Measurements from ENCODE around the gene NFU1. TPM values are rescaled to one million over a fixed set of nuclear protein-coding genes. Genes with fewer than 3 reads are reported as not detected.
A peak's percentile ranks its signal among the peaks of the same experiment; 100 is the strongest.
"Not testable (repeated sequence)": the region's sequence is repeated elsewhere in the genome, so short reads cannot be mapped to it uniquely, and the experiment has no call there.

The NFU1 gene
- total RNA-seq, 2 experiments from 2014 or later: 37.8 to 44.5 TPM

DNA sequence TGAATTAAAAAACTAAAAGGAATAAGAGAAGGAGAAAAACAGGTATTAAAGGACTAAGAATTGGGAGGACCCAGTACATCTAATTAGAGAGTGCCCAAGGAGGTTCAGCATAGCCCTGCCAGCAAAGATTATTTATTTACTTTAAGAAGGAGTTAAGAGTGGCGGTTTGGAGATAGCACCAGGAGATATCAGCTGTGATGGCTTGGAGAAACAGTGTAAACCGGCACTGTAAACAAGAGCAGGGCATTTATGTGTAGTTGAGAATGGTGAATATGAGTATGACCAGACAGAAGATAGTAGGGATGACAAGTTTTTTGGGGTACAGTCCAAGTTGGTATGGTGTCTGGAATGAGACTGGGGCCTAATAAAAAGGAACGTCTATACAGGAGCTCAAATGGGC is 6.4 kb upstream of the NFU1 start:
- H3K4me3 Mint-ChIP-seq; DNase-seq; H3K27ac Mint-ChIP-seq; H3K27me3 Mint-ChIP-seq; intact Hi-C loops (cut with micrococcal nuclease); POLR2A ChIA-PET; H3K4me1 Mint-ChIP-seq (ENCODE audit: low read depth); H3K36me3 Mint-ChIP-seq: not testable (repeated sequence)
- CTCF ChIA-PET: interaction anchor here (0.6 kb wide), 1 partner anchor 43 kb away, joined by 4 read pairs; no protein-coding TSS in a partner anchor
- peaks cover 11% of the 10 kb centered on the region for H3K9me3 Mint-ChIP-seq

DNA sequence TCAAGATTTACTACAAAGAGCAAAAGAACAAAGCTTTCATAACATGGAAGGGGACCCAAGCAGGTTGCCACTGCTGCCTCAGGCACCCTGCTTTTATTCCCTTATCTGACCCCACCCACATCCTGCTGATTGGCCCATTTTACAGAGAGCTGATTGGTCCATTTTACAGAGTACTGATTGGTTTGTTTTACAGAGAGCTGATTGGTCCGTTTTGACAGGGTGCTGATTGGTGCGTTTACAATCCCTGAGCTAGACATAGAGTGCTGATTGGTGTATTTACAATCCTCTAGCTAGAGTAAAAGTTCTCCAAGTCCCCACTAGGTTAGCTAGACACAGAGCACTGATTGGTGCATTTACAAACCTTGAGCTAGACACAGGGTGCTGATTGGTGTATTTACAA is 2.3 kb upstream of the NFU1 start:
- H3K9me3 Mint-ChIP-seq: peaks cover 11% of the 10 kb centered on the region
- intact Hi-C loops (cut with micrococcal nuclease): loop anchor here (10.0 kb wide), 1 partner anchor 275 kb away; no protein-coding TSS in a partner anchor
- CTCF ChIA-PET: interaction anchor here (1.1 to 1.3 kb wide), 2 partner anchors 14 to 285 kb away, joined by 3 read pairs; no protein-coding TSS in a partner anchor
- H3K27ac Mint-ChIP-seq, H3K27me3 Mint-ChIP-seq, H3K4me3 Mint-ChIP-seq, POLR2A ChIA-PET, H3K36me3 Mint-ChIP-seq: not testable (repeated sequence)
- H3K4me1 Mint-ChIP-seq (ENCODE audit: low read depth): peaks cover 22% of the 10 kb centered on the region
- peak; percentile 16 for DNase-seq

DNA sequence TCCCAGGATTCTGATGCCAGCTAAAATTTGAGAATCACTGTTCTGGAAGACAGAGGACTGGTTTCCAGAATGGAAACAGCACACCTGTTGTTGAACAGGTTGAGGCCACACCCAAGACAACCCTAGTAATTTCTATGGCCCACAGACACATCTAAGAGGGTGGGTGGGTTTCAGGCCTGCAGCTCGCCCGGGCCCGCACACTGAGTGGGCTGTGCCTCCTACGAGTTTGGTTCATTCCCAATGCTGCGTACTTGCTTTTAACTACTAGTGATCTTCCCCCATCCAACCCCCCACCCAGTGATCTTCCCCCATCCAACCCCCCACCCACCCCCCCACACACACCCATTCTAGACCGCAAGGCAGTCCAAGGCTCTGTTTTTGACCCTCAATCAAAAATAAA is 1.3 kb upstream of the NFU1 start:
- Mint-ChIP-seq H3K4me1 (ENCODE audit: low read depth) (peaks cover 24% of the 10 kb centered on the region), H3K27ac (peak overlapping the region; percentile 51), H3K27me3 (no peaks in the 10 kb centered on the region), H3K9me3 (peaks cover 11% of the 10 kb centered on the region), H3K36me3 (peaks cover 3% of the 10 kb centered on the region), H3K4me3 (no peak overlapping the region)
- ChIA-PET CTCF (interaction anchor here (1.5 kb wide), 1 partner anchor 76 kb away, joined by 3 read pairs; no protein-coding TSS in a partner anchor), POLR2A (no interaction called here)
- intact Hi-C loops (cut with micrococcal nuclease): loop anchor here (10.0 kb wide), 1 partner anchor 276 kb away; no protein-coding TSS in a partner anchor
- no peak for DNase-seq

DNA sequence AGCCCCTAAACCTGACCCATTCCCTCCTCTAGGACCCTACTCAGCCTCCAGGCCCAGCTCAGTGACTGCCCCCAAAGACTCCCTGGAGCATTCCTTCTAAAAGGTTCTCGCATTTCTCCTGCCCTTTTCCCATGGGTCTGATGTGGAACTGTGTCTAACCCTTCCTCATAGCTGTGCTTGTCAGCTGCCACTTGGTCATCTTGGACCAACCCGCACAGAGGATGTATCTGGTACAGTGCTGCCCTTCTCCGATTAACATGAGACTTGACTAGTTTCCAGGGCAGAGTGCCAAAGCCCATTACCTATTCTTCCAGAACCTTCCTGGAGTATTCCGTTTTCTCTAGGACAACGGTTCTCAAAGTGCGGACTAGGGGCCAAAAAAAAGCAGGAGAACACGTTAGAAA is 518 bp upstream of the NFU1 start:
- Mint-ChIP-seq H3K27me3 (no peaks in the 10 kb centered on the region), H3K9me3 (peaks cover 11% of the 10 kb centered on the region), H3K27ac (peak overlapping the region; percentile 91), H3K36me3 (peaks cover 3% of the 10 kb centered on the region), H3K4me1 (ENCODE audit: low read depth) (peaks cover 24% of the 10 kb centered on the region), H3K4me3 (peak overlapping the region; percentile 95)
- intact Hi-C loops (cut with micrococcal nuclease): loop anchor here (1.0 to 10.0 kb wide), 7 partner anchors 16 to 392 kb away; partner anchors contain the start of genes AAK1, GFPT1 and GMCL1
- no peak for DNase-seq
- ChIA-PET POLR2A (interaction anchor here (0.5 to 2.1 kb wide), 15 partner anchors 9 to 856 kb away, joined by 3 to 11 read pairs (median 4); partner anchors contain the start of genes AAK1 and SNRPG), CTCF (interaction anchor here (0.8 to 2.5 kb wide), 21 partner anchors 10 to 856 kb away, joined by 3 to 28 read pairs (median 3); partner anchors contain the start of gene SNRPG)

DNA sequence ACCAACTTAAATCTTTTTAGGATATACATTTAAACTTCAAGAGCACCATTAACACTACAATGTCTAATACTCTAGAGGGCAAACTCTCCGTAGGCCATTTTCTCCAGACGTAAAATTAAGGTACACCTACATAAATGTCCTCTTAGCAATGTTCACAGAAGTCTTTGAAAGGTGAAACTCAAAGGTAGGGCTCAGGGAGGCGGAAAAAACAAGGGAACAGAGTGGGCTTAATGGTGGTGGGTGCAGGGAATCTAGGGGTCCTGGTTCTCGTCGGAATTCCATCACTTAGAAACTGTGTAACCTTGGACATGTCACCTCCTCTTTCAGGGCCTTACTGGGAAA is 668 bp downstream of the NFU1 start:
- intact Hi-C loops (cut with micrococcal nuclease): loop anchor here (2.0 to 10.0 kb wide), 3 partner anchors 40 to 278 kb away; no protein-coding TSS in a partner anchor

DNA sequence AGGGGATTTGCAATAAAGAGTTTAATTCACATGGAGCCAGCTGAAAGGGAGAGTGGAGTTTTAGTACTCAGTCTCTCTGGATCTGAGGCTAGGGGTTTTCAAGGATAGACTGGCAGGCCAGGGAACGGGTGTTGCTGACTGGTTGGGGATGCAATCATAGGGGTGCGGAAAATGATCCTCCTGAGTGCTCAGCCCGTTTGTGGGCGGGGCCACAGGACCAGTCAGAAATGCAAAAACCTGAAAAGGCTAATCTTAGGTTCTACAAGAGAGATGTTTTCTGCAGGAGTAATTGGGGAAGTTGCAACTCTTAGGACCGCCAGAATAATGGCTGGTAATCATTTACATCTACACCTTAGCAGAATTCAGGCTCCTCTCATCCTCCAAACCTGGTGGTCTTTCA is 2.5 kb downstream of the NFU1 start:
- ChIA-PET POLR2A (no interaction called here), CTCF (no interaction called here)
- Mint-ChIP-seq H3K27me3 (no peaks in the 10 kb centered on the region), H3K36me3 (peaks cover 6% of the 10 kb centered on the region), H3K9me3 (peaks cover 9% of the 10 kb centered on the region), H3K27ac (no peak overlapping the region), H3K4me3 (no peak overlapping the region), H3K4me1 (ENCODE audit: low read depth) (peaks cover 27% of the 10 kb centered on the region)
- intact Hi-C loops (cut with micrococcal nuclease): loop anchor here (10.0 kb wide), 1 partner anchor 280 kb away; no protein-coding TSS in a partner anchor
- DNase-seq: no peak

More for the DNA sequence above, 668 bp downstream of the NFU1 start:
- Mint-ChIP-seq H3K36me3 (peaks cover 6% of the 10 kb centered on the region), H3K4me3 (peak overlapping the region; percentile 95), H3K27ac (peak overlapping the region; percentile 91), H3K4me1 (ENCODE audit: low read depth) (peaks cover 27% of the 10 kb centered on the region), H3K27me3 (no peaks in the 10 kb centered on the region), H3K9me3 (peaks cover 11% of the 10 kb centered on the region)
- CTCF ChIA-PET: interaction anchor here (0.8 to 2.5 kb wide), 15 partner anchors 14 to 477 kb away, joined by 3 to 28 read pairs (median 3); no protein-coding TSS in a partner anchor
- POLR2A ChIA-PET: interaction anchor here (0.7 to 2.1 kb wide), 7 partner anchors 17 to 207 kb away, joined by 3 to 11 read pairs (median 4); partner anchors contain the start of gene AAK1
- DNase-seq: no peak

DNA sequence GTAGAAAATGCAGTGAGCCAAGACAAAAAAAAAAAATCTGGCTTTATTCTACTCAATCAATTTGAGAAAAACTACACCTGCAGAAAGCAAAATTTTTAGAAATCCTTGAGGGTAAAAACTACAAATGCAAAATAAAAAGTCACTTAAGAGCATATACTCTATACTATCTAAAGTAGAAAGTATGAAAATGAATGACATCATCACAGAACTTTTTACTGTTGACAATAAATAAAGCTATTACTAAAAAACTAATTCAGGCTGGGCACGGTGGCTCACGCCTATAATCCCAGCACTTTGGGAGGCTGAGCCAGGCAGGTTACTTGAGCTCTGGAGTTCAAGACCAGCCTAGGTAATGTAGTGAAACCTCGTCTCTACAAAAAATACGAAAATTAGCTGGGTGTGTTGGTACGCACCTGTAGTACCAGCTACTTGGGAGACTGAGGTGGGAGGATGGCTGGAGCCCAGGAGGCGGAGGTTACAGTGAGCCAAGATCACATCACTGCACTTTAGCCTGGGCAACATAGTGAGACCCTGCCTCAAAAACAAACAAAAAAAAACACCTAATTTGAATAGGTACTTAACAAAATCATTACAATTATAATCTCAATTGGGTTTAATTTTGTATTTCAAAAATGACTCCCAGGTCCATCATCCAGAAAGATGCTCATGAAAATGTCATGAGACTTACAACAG is 7.6 kb downstream of the NFU1 start:
- intact Hi-C loops (cut with micrococcal nuclease): loop anchor here (5.0 to 10.0 kb wide), 2 partner anchors 37 to 285 kb away; no protein-coding TSS in a partner anchor
- Mint-ChIP-seq H3K36me3 (peaks cover 7% of the 10 kb centered on the region), H3K4me3 (no peak overlapping the region), H3K27ac (no peak overlapping the region), H3K4me1 (ENCODE audit: low read depth) (peaks cover 6% of the 10 kb centered on the region), H3K27me3 (no peaks in the 10 kb centered on the region), H3K9me3 (no peaks in the 10 kb centered on the region)
- no peak for DNase-seq
- POLR2A ChIA-PET: interaction anchor here (0.7 kb wide), 1 partner anchor 28 kb away, joined by 4 read pairs; no protein-coding TSS in a partner anchor
- CTCF ChIA-PET: interaction anchor here (0.7 to 1.0 kb wide), 2 partner anchors 123 to 188 kb away, joined by 3 to 4 read pairs; no protein-coding TSS in a partner anchor

DNA sequence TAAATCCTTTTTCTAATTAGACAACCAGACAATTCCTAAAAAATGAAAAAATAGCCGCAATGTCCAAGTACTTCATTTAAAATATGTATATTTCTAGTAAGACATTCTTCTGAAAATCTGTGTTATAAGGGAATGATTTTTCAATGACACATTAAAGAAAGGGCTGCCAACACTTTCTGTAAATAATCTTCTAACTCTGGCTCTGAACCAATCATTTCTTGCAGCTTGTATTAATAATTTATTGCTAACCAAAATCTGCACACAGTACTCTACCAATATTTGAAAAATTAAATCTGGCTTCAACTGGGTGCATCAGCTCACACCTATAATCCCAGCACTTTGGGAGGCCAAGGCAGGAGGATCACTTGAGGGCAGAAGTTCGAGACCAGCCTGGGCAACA is 8.3 kb downstream of the NFU1 start:
- no peaks in the 10 kb centered on the region for H3K27me3 Mint-ChIP-seq
- no peak overlapping the region for H3K4me3 Mint-ChIP-seq
- H3K27ac Mint-ChIP-seq: no peak overlapping the region
- ChIA-PET CTCF (interaction anchor here (1.0 kb wide), 1 partner anchor 122 kb away, joined by 3 read pairs; no protein-coding TSS in a partner anchor), POLR2A (interaction anchor here (0.7 to 0.8 kb wide), 2 partner anchors 8 to 332 kb away, joined by 3 read pairs; partner anchors contain the start of gene NFU1)
- no peaks in the 10 kb centered on the region for H3K9me3 Mint-ChIP-seq
- no peak for DNase-seq
- peaks cover 7% of the 10 kb centered on the region for H3K36me3 Mint-ChIP-seq
- intact Hi-C loops (cut with micrococcal nuclease): loop anchor here (5.0 kb wide), 1 partner anchor 37 kb away; no protein-coding TSS in a partner anchor
- peaks cover 3% of the 10 kb centered on the region for H3K4me1 Mint-ChIP-seq (ENCODE audit: low read depth)

DNA sequence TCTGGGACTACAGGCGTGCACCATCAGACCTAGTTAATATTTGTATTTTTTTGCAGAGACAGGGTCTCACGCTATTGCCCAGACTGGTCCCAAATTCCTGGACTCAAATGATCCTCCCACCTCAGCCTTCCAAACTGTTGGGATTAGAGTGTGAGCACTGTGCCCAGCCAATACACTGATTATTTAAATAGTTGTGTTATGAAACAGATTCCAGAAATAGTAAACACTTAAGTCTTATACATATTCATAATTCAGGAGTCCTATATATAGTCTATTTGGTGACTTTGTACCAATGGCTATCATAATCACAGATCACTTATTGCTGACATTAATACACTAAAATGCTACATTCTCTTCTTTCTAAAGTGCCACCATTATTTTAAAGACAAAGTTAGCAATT is 12.8 kb downstream of the NFU1 start:
- H3K36me3 Mint-ChIP-seq: peaks cover 12% of the 10 kb centered on the region
- no peak overlapping the region for H3K27ac Mint-ChIP-seq
- H3K9me3 Mint-ChIP-seq: no peaks in the 10 kb centered on the region
- no peaks in the 10 kb centered on the region for H3K4me1 Mint-ChIP-seq (ENCODE audit: low read depth)
- H3K27me3 Mint-ChIP-seq: no peaks in the 10 kb centered on the region
- intact Hi-C loops (cut with micrococcal nuclease): no loop called here
- no peak overlapping the region for H3K4me3 Mint-ChIP-seq
- ChIA-PET CTCF (no interaction called here), POLR2A (no interaction called here)
- DNase-seq: no peak

DNA sequence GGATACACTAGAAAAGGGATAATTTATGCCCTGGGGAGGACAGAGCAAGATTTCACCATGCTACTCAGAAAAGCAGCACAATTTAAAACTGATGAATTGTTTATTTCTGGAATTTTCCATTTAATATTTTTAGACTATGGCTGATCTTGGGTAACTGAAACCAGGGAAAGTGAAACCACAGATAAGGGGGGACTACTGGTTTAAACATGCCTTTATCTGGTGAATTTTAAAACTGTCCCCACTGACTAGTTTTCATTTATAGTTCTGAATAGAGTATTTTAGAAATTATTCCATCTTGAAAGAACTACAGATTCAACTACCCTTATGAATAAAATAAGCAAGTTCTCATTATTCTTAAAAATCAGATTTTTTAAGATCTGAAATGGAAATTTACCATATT is 15.0 kb downstream of the NFU1 start:
- POLR2A ChIA-PET: no interaction called here
- Mint-ChIP-seq H3K9me3 (no peaks in the 10 kb centered on the region), H3K4me1 (ENCODE audit: low read depth) (no peaks in the 10 kb centered on the region), H3K27me3 (no peaks in the 10 kb centered on the region), H3K27ac (no peak overlapping the region), H3K36me3 (peaks cover 7% of the 10 kb centered on the region), H3K4me3 (no peak overlapping the region)
- intact Hi-C loops (cut with micrococcal nuclease): no loop called here
- DNase-seq: no peak
- CTCF ChIA-PET: no interaction called here

DNA sequence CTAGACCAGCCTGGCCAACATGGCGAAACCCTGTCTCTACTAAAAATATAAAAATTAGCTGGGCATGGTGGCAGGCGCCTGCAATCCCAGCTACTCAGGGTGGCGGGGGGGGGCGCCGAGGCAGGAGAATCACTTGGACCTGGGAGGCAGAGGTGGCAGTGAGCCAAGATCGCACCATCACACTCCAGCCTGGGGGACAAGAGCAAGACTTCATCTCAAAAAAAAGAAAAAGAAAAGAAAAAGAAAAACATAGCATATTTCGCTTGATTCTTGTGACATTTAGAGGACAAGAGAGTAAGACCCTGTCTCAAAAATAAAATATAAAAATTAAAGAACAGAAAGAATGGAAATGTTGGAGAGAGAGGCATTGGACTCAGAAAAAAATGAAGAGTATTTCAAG is 18.1 kb downstream of the NFU1 start:
- H3K27me3 Mint-ChIP-seq; H3K36me3 Mint-ChIP-seq; intact Hi-C loops (cut with micrococcal nuclease); DNase-seq; H3K9me3 Mint-ChIP-seq; H3K4me3 Mint-ChIP-seq; H3K27ac Mint-ChIP-seq; H3K4me1 Mint-ChIP-seq (ENCODE audit: low read depth): not testable (repeated sequence)
- POLR2A ChIA-PET: interaction anchor here (0.6 kb wide), 1 partner anchor 26 kb away, joined by 5 read pairs; no protein-coding TSS in a partner anchor
- CTCF ChIA-PET: interaction anchor here (0.6 kb wide), 2 partner anchors 184 to 212 kb away, joined by 3 to 4 read pairs; no protein-coding TSS in a partner anchor

DNA sequence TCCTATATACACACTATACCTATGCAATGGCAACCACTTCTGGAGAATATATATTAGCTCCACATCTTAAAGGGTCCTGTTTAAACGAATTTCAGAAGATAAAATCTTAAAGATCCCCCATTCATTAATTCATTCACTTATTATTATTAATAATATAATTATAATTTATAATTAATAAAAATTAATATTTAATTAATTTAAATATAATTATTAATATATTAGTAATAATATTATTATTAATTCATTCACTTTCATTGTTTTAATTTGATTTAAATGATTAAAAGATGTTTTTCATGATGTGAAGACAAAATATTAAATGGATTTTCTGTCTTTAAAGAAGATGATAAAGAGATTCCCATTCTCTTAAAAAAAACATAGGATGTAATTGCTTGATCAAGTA is 21.1 kb downstream of the NFU1 start:
- CTCF ChIA-PET: no interaction called here
- POLR2A ChIA-PET: no interaction called here

More for the DNA sequence above, 21.1 kb downstream of the NFU1 start:
- intact Hi-C loops (cut with micrococcal nuclease): no loop called here
- no peaks in the 10 kb centered on the region for H3K27me3 Mint-ChIP-seq
- no peak overlapping the region for H3K27ac Mint-ChIP-seq
- H3K4me1 Mint-ChIP-seq (ENCODE audit: low read depth): no peaks in the 10 kb centered on the region
- H3K9me3 Mint-ChIP-seq: no peaks in the 10 kb centered on the region
- no peak overlapping the region for H3K4me3 Mint-ChIP-seq
- peaks cover 11% of the 10 kb centered on the region for H3K36me3 Mint-ChIP-seq
- DNase-seq: no peak

All from activated CD4-positive, alpha-beta memory T cell treated with anti-CD3 and anti-CD28 coated beads for 36 hours (primary cell).